Glutamatergic neuron (in vitro differentiated cells): ENCODE measurements around the gene TGFBR3. TPM values are rescaled to one million over a fixed set of nuclear protein-coding genes. Genes with fewer than 3 reads are reported as not detected.
"Not testable (repeated sequence)": the region's sequence is repeated elsewhere in the genome, so short reads cannot be mapped to it uniquely, and the experiment has no call there.

Experiments
- DNase-seq: peaks from one replicate; pipeline ENCODE4 v3.0.0; 2022
- H3K27ac Mint-ChIP-seq: one replicate; pipeline ENCODE4 v1.8.0; 2020; ENCODE audit warnings: mild to moderate bottlenecking, mixed read lengths, inconsistent platforms; ENCODE audit not compliant: unreplicated experiment
- H3K27me3 Mint-ChIP-seq: one replicate; pipeline ENCODE4 v1.8.0; 2020; ENCODE audit warnings: mild to moderate bottlenecking, moderate library complexity, mixed read lengths, inconsistent platforms; ENCODE audit not compliant: unreplicated experiment
- H3K36me3 Mint-ChIP-seq: one replicate; pipeline ENCODE4 v1.8.0; 2020; ENCODE audit warnings: mild to moderate bottlenecking, mixed read lengths, inconsistent platforms; ENCODE audit not compliant: unreplicated experiment
- H3K4me1 Mint-ChIP-seq: one replicate; pipeline ENCODE4 v1.8.0; 2020; ENCODE audit warnings: mild to moderate bottlenecking, low read depth, mixed read lengths, inconsistent platforms; ENCODE audit not compliant: unreplicated experiment
- H3K4me3 Mint-ChIP-seq: one replicate; pipeline ENCODE4 v1.8.0; 2020; ENCODE audit warnings: mild to moderate bottlenecking, mixed read lengths, inconsistent platforms; ENCODE audit not compliant: unreplicated experiment
- H3K9me3 Mint-ChIP-seq: one replicate; pipeline ENCODE4 v1.8.0; 2020; ENCODE audit warnings: mild to moderate bottlenecking, moderate library complexity, mixed read lengths, inconsistent platforms; ENCODE audit not compliant: unreplicated experiment
- CTCF ChIP-seq: fragments of 200-600 bp; sonication (generic); IDR thresholded peaks from one replicate; pipeline ENCODE4 v1.5.0; 2021; ENCODE audit not compliant: partially characterized antibody, unreplicated experiment
- total RNA-seq: library from RNA; stranded (reverse); fragmentation: NEBNext Ultra II Directional; extraction: Animal tissue kit (Norgen Biotek cat#: 25700); gene quantifications from one replicate; pipeline ENCODE4 v1.2.1, GENCODE V29; 2021; ENCODE audit not compliant: unreplicated experiment

Gene TGFBR3
- total RNA-seq, 1 donor from 2014 or later, result 0.98 TPM

- Mint-ChIP-seq H3K36me3 (no peaks in the 10 kb centered on the region), H3K27me3 (no peaks in the 10 kb centered on the region), H3K9me3 (no peaks in the 10 kb centered on the region), H3K4me3 (no peak overlapping the region), H3K27ac (no peak overlapping the region), H3K4me1 (no peaks in the 10 kb centered on the region)
- no peak for TF ChIP-seq CTCF
- no peak for DNase-seq
Observed at GRCh38 chr1:91836331-91837040, 49.5 kb downstream of the TGFBR3 start.

GRCh38 chr1:91835087-91835521 lies 50.8 kb downstream of the TGFBR3 start:
- TF ChIP-seq CTCF, result no peak
- DNase-seq, result no peak
- Mint-ChIP-seq H3K27me3 (no peaks in the 10 kb centered on the region), H3K36me3 (no peaks in the 10 kb centered on the region), H3K4me3 (no peak overlapping the region), H3K27ac (no peak overlapping the region), H3K4me1 (no peaks in the 10 kb centered on the region), H3K9me3 (no peaks in the 10 kb centered on the region)

- H3K36me3 Mint-ChIP-seq, H3K4me3 Mint-ChIP-seq, DNase-seq, H3K4me1 Mint-ChIP-seq, H3K27ac Mint-ChIP-seq, H3K27me3 Mint-ChIP-seq, H3K9me3 Mint-ChIP-seq: not testable (repeated sequence)
Observed at GRCh38 chr1:91834549-91834948, 51.4 kb downstream of the TGFBR3 start.

GRCh38 chr1:91833946-91834345 lies 52.0 kb downstream of the TGFBR3 start:
- H3K27ac Mint-ChIP-seq, result no peak overlapping the region
- H3K27me3 Mint-ChIP-seq, result no peaks in the 10 kb centered on the region
- H3K4me3 Mint-ChIP-seq, result no peak overlapping the region
- no peaks in the 10 kb centered on the region for H3K9me3 Mint-ChIP-seq
- DNase-seq, result no peak
- H3K36me3 Mint-ChIP-seq, result no peaks in the 10 kb centered on the region
- no peak for TF ChIP-seq CTCF
- H3K4me1 Mint-ChIP-seq, result no peaks in the 10 kb centered on the region

- TF ChIP-seq CTCF, result no peak
- Mint-ChIP-seq H3K4me1 (no peaks in the 10 kb centered on the region), H3K27me3 (no peaks in the 10 kb centered on the region), H3K9me3 (no peaks in the 10 kb centered on the region), H3K36me3 (no peaks in the 10 kb centered on the region), H3K4me3 (no peak overlapping the region), H3K27ac (no peak overlapping the region)
- no peak for DNase-seq
Observed at GRCh38 chr1:91831132-91831930, 54.6 kb downstream of the TGFBR3 start.
